GM12891 (cell line): ENCODE results near the gene FLT1.

Source experiments
- POLR2AphosphoS5 ChIP-seq: IDR thresholded peaks from 2 replicates; pipeline ENCODE4 v1.6.1; 2011; ENCODE audit warnings: low read depth, low read length, control low read depth
- SPI1 ChIP-seq: IDR thresholded peaks from 2 replicates; pipeline ENCODE4 v1.6.1; 2011; ENCODE audit warnings: low read depth, low read length, control low read depth

DNA sequence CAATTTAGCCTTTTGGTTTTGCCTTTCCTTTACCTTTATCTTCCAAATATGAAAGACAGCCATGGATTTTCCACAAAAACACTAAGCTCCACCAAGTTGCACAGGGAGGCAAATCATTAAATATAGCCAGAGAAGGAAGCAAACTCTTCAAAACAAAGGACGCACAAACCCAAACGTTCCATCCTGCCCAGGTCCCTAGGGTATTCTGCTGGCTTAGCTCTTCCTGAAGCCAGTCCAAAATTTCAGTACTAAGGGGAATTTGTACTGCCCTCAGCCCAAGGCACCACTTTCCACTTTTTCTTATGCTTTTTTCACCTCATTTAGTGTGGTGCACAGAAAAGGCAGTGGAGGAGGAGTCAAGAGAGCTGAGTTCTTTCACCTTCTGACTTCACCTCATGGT is 169.9 kb downstream of the FLT1 start:
- TF ChIP-seq POLR2AphosphoS5, result no peak
- TF ChIP-seq SPI1, result no peak
